Keratinocyte (primary cell): ENCODE measurements around the gene NBPF6. TPM values are rescaled to one million over a fixed set of nuclear protein-coding genes. Genes with fewer than 3 reads are reported as not detected.
"Not testable (repeated sequence)": the region's sequence is repeated elsewhere in the genome, so short reads cannot be mapped to it uniquely, and the experiment has no call there.

Experiments used
- DNase-seq: peaks from one replicate; pipeline ENCODE4 v3.0.0-alpha.2; 2011; ENCODE audit warnings: low read depth, missing footprints, low spot score
- FAIRE-seq: peaks from 2 replicates; lab custom pipeline; 2011; peaks lifted over from hg19 to GRCh38; lab: Jason Lieb, UNC
- H2AFZ ChIP-seq: 2 replicates; pipeline ENCODE4 v1.6.0; 2012; ENCODE audit warnings: low read length, control low read depth, inconsistent platforms; ENCODE audit not compliant: control insufficient read depth
- H3K27ac ChIP-seq: 2 replicates; pipeline ENCODE4 v1.5.1; 2011; ENCODE audit warnings: low read length; ENCODE audit not compliant: control insufficient read depth, insufficient read depth
- H3K27me3 ChIP-seq: 3 replicates; pipeline ENCODE4 v1.6.0; 2011; ENCODE audit warnings: low read length; ENCODE audit not compliant: control insufficient read depth, insufficient read depth; ENCODE audit errors: extremely low read depth
- H3K36me3 ChIP-seq, 2 experiments: 2 replicates in 1 of 2; 3 replicates in 1 of 2; pipeline ENCODE4 v1.5.1; 2011; ENCODE audit warnings: low read length in 2 of 2, mild to moderate bottlenecking in 1 of 2; ENCODE audit not compliant: control insufficient read depth in 2 of 2, insufficient read depth in 2 of 2; ENCODE audit errors: extremely low read depth in 1 of 2
- H3K4me1 ChIP-seq: 3 replicates; pipeline ENCODE4 v1.5.1; 2011; ENCODE audit warnings: low read length; ENCODE audit not compliant: control insufficient read depth, insufficient read depth; ENCODE audit errors: extremely low read depth
- H3K4me2 ChIP-seq: 3 replicates; pipeline ENCODE4 v1.6.0; 2011; ENCODE audit warnings: low read depth, low read length; ENCODE audit not compliant: control insufficient read depth, insufficient read depth; ENCODE audit errors: extremely low read depth
- H3K4me3 ChIP-seq, 3 experiments: fragments of 200-600 bp in 1 of 3; sonication (generic) in 1 of 3; 2 replicates in 2 of 3; 3 replicates in 1 of 3; pipeline ENCODE4 v1.5.1; 2011 to 2016; ENCODE audit warnings: low read length in 3 of 3, mild to moderate bottlenecking in 3 of 3, control low read depth in 2 of 3, inconsistent platforms in 1 of 3, low read depth in 1 of 3, mixed read lengths in 1 of 3, mixed run types in 1 of 3, moderate library complexity in 1 of 3; ENCODE audit not compliant: control insufficient read depth in 2 of 3, insufficient read depth in 2 of 3; ENCODE audit errors: extremely low read depth in 1 of 3
- H3K79me2 ChIP-seq: 2 replicates; pipeline ENCODE4 v1.6.0; 2012; ENCODE audit warnings: low read length; ENCODE audit not compliant: control insufficient read depth, insufficient read depth
- H3K9ac ChIP-seq: 3 replicates; pipeline ENCODE4 v1.6.0; 2011; ENCODE audit warnings: low read length; ENCODE audit not compliant: control insufficient read depth, insufficient read depth; ENCODE audit errors: extremely low read depth
- H3K9me1 ChIP-seq: 3 replicates; pipeline ENCODE4 v1.6.0; 2011; ENCODE audit warnings: low read length; ENCODE audit not compliant: control insufficient read depth, insufficient read depth; ENCODE audit errors: extremely low read depth
- H3K9me3 ChIP-seq: 2 replicates; pipeline ENCODE4 v1.5.1; 2012; ENCODE audit warnings: low read depth, low read length; ENCODE audit not compliant: control insufficient read depth
- H4K20me1 ChIP-seq: 3 replicates; pipeline ENCODE4 v1.6.0; 2011; ENCODE audit warnings: low read length; ENCODE audit not compliant: control insufficient read depth, insufficient read depth; ENCODE audit errors: extremely low read depth
- EZH2 ChIP-seq: IDR thresholded peaks from one replicate; pipeline ENCODE4 v1.6.1; 2012; ENCODE audit warnings: inconsistent platforms, mild to moderate bottlenecking, low read length, moderate library complexity
- dilution Hi-C: fragments of 300-500 bp; cut with MboI; formaldehyde crosslinking; loops from one replicate; pipeline ENCODE4 v1.7.0; 2020; ENCODE audit warnings: low sequenced_read_pairs; ENCODE audit not compliant: extremely low pct_ligation_motif_present
- polyA plus RNA-seq, 5 experiments: library from polyadenylated mRNA; depleted of rRNA in 3 of 5; stranded (reverse) in 3 of 5; stranded (forward) in 1 of 5; unstranded in 1 of 5; fragments of >200 nt; gene quantifications; 1 replicate in 1 of 5; 2 replicates in 3 of 5; 3 replicates in 1 of 5; pipeline versions ENCODE4 v1.2.1 to v1.2.3, GENCODE V29; 2011 to 2012; ENCODE audit warnings: missing spikeins in 2 of 5, low read depth in 1 of 5, low replicate concordance in 1 of 5
- TF ChIP-seq, protein P1 (sequence below), 3 experiments: IDR thresholded peaks in 1 of 3; conservative IDR thresholded peaks in 1 of 3; optimal IDR thresholded peaks in 1 of 3; 2 replicates in 2 of 3; 3 replicates in 1 of 3; pipeline versions ENCODE3 to v1.5.1; 2011; ENCODE audit warnings: low read length in 3 of 3, mild to moderate bottlenecking in 3 of 3, moderate library complexity in 2 of 3, control low read depth in 1 of 3, inconsistent platforms in 1 of 3; ENCODE audit not compliant: insufficient read depth in 2 of 3; ENCODE audit errors: extremely low read depth in 1 of 3

Gene NBPF6
- polyA plus RNA-seq, 1 donor (not counting 4 experiments of a cell fraction or from before 2014, with no cell fraction given): not detected

- H3K4me1 ChIP-seq, H3K9me3 ChIP-seq, H4K20me1 ChIP-seq, H3K27me3 ChIP-seq, H3K4me2 ChIP-seq, DNase-seq, H3K9ac ChIP-seq, H2AFZ ChIP-seq, H3K36me3 ChIP-seq, FAIRE-seq, dilution Hi-C loops, H3K4me3 ChIP-seq, H3K9me1 ChIP-seq, H3K79me2 ChIP-seq, H3K27ac ChIP-seq: not testable (repeated sequence)
Measured at GRCh38 chr1:108496856-108497255, 46.7 kb downstream of the NBPF6 start.

DNA sequence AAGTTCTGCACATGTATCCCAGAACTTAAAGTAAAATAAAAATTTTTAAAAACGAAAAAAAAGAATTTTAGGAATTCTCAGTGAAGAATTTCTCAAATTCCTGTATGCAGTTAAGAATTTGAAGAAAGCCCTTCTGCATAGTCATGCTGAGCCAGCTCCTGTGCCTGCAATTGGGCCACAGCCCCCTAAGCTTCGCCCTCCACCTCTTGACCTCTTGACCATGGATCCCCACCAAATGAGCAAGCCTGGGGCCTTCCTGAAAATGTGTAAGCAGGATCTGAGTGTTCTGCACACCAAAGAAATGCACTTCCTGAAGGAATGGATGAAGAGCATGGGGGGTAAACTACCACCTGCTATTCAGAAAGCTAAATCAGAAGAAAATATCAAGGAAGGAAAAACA is 52.0 kb downstream of the NBPF6 start:
- H3K4me3 ChIP-seq: no peak overlapping the region
- no peaks in the 10 kb centered on the region for H3K79me2 ChIP-seq
- H3K36me3 ChIP-seq: no peaks in the 10 kb centered on the region
- no peak overlapping the region for H2AFZ ChIP-seq
- H3K9me1 ChIP-seq: no peaks in the 10 kb centered on the region
- no peak overlapping the region for H3K27ac ChIP-seq
- H3K27me3 ChIP-seq: no peaks in the 10 kb centered on the region
- DNase-seq (no peak), FAIRE-seq (no peak)
- no peaks in the 10 kb centered on the region for H3K9me3 ChIP-seq
- H4K20me1 ChIP-seq: no peaks in the 10 kb centered on the region
- H3K4me1 ChIP-seq: no peaks in the 10 kb centered on the region
- no peak for TF ChIP-seq EZH2
- TF ChIP-seq, protein P1, sequence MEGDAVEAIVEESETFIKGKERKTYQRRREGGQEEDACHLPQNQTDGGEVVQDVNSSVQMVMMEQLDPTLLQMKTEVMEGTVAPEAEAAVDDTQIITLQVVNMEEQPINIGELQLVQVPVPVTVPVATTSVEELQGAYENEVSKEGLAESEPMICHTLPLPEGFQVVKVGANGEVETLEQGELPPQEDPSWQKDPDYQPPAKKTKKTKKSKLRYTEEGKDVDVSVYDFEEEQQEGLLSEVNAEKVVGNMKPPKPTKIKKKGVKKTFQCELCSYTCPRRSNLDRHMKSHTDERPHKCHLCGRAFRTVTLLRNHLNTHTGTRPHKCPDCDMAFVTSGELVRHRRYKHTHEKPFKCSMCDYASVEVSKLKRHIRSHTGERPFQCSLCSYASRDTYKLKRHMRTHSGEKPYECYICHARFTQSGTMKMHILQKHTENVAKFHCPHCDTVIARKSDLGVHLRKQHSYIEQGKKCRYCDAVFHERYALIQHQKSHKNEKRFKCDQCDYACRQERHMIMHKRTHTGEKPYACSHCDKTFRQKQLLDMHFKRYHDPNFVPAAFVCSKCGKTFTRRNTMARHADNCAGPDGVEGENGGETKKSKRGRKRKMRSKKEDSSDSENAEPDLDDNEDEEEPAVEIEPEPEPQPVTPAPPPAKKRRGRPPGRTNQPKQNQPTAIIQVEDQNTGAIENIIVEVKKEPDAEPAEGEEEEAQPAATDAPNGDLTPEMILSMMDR (optimal IDR thresholded peaks at IDR 0.05 in 1 of 3, IDR thresholded peaks at IDR 0.05 in 1 of 3, conservative IDR thresholded peaks at IDR 0.05 in 1 of 3; ENCODE audit: extremely low read depth in 1 of 3, insufficient read depth in 2 of 3, low read length in 3 of 3): no peak
- dilution Hi-C loops: no loop called here
- no peak overlapping the region for H3K9ac ChIP-seq
- no peak overlapping the region for H3K4me2 ChIP-seq

DNA sequence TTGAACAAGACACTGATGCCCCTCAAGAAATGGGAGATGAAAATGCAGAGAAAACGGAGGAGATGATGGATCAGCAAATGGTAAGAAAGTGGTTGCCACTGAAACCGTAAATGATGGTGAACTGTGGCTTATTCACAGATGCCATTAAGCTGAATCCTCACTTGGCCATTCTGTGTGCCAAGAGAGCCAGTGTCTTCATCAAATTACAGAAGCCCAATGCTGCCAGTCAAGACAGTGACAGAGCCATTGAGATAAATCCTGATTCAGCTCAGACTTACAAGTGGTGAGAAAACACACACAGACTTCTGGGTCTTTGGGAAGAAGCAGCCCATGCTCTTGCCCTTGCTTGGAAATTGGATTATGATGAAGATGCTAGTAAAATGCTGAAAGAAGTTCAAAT is 52.5 kb downstream of the NBPF6 start:
- Histone ChIP-seq H3K79me2 (no peaks in the 10 kb centered on the region), H3K4me1 (no peaks in the 10 kb centered on the region), H3K27ac (no peak overlapping the region), H3K36me3 (no peaks in the 10 kb centered on the region), H4K20me1 (no peaks in the 10 kb centered on the region), H3K9me1 (no peaks in the 10 kb centered on the region), H3K4me2 (no peak overlapping the region), H2AFZ (no peak overlapping the region), H3K9ac (no peak overlapping the region), H3K27me3 (no peaks in the 10 kb centered on the region), H3K4me3 (no peak overlapping the region), H3K9me3 (no peaks in the 10 kb centered on the region)
- no peak for TF ChIP-seq EZH2
- TF ChIP-seq, protein P1 (optimal IDR thresholded peaks at IDR 0.05 in 1 of 3, IDR thresholded peaks at IDR 0.05 in 1 of 3, conservative IDR thresholded peaks at IDR 0.05 in 1 of 3; ENCODE audit: extremely low read depth in 1 of 3, insufficient read depth in 2 of 3, low read length in 3 of 3): no peak
- DNase-seq (no peak), FAIRE-seq (no peak)
- dilution Hi-C loops: no loop called here
